PC-3 (cell line): Measurements from ENCODE around the gene SMAP1. TPM values are rescaled to one million over a fixed set of nuclear protein-coding genes. Genes with fewer than 3 reads are reported as not detected.

ENCODE experiments used
- ATAC-seq: fragments of 200-7000 bp; cut with Tn5 transposase; 2 replicates; pipeline ENCODE4 v1.9.1; 2020; ENCODE audit warnings: mild to moderate bottlenecking, moderate library complexity
- BruUV-seq: library from RNA; stranded (reverse); fragments of 400-500 nt; replicated peaks from 2 replicates; lab custom pipeline; 2021; lab: Mats Ljungman, UMichigan
- CTCF ChIA-PET: fragments of 300-600 bp; sonication (Branson Sonifier 250); formaldehyde crosslinking; loops from one replicate; lab custom pipeline; 2022; ENCODE audit warnings: antibody characterized with exemption; lab: Charles Lee
- POLR2A ChIA-PET: fragments of 300-600 bp; sonication (Branson Sonifier 250); formaldehyde crosslinking; loops from one replicate; lab custom pipeline; 2022; ENCODE audit warnings: antibody characterized with exemption; ENCODE audit not compliant: unreplicated experiment; lab: Charles Lee
- DNase-seq: peaks from one replicate; pipeline ENCODE4 v3.0.0-alpha.2; 2015
- H2AFZ ChIP-seq: fragments of 300-600 bp; sonication (generic); 2 replicates; pipeline ENCODE4 v1.6.0; 2016; ENCODE audit warnings: antibody characterized with exemption, low read length
- H3F3A ChIP-seq: fragments of 300-600 bp; sonication (generic); one replicate; pipeline ENCODE4 v1.6.0; 2017; ENCODE audit warnings: antibody characterized with exemption, low read length, control low read depth, mild to moderate bottlenecking; ENCODE audit not compliant: unreplicated experiment
- H3K27ac ChIP-seq: fragments of 300-600 bp; sonication (generic); 2 replicates; pipeline ENCODE4 v1.5.1; 2016; ENCODE audit warnings: mild to moderate bottlenecking, low read length
- H3K27me3 ChIP-seq: fragments of 300-600 bp; sonication (generic); 2 replicates; pipeline ENCODE4 v1.6.1; 2016; ENCODE audit warnings: low read length, mixed read lengths
- H3K36me3 ChIP-seq: fragments of 300-600 bp; sonication (generic); 2 replicates; pipeline ENCODE4 v1.6.1; 2016; ENCODE audit warnings: low read depth, mixed run types, low read length, mixed read lengths
- H3K4me1 ChIP-seq: fragments of 300-600 bp; sonication (generic); 2 replicates; pipeline ENCODE4 v1.5.1; 2016; ENCODE audit warnings: low read length; ENCODE audit not compliant: insufficient read depth
- H3K4me2 ChIP-seq: fragments of 300-600 bp; sonication (generic); 2 replicates; pipeline ENCODE4 v1.6.0; 2016; ENCODE audit warnings: low read length
- H3K4me3 ChIP-seq: fragments of 300-600 bp; sonication (generic); 2 replicates; pipeline ENCODE4 v1.5.1; 2016; ENCODE audit warnings: mild to moderate bottlenecking, low read length, mixed read lengths
- H3K79me2 ChIP-seq: fragments of 300-600 bp; sonication (generic); 2 replicates; pipeline ENCODE4 v1.6.1; 2017; ENCODE audit warnings: low read length, mixed read lengths
- H3K9ac ChIP-seq: fragments of 300-600 bp; sonication (generic); 2 replicates; pipeline ENCODE4 v1.6.0; 2016; ENCODE audit warnings: mild to moderate bottlenecking, low read length
- H3K9me2 ChIP-seq: fragments of 300-600 bp; sonication (generic); replicated peaks from 2 replicates; pipeline ENCODE4 v1.6.1; 2016; ENCODE audit warnings: mixed run types, low read length, mixed read lengths
- H3K9me3 ChIP-seq: fragments of 300-600 bp; sonication (generic); 2 replicates; pipeline ENCODE4 v1.6.1; 2016; ENCODE audit warnings: low read length, mixed read lengths
- H4K20me1 ChIP-seq: fragments of 300-600 bp; sonication (generic); 2 replicates; pipeline ENCODE4 v1.6.1; 2016; ENCODE audit warnings: low read length, mixed read lengths
- CTCF ChIP-seq: fragments of 300-600 bp; sonication (generic); conservative IDR thresholded peaks from 2 replicates; pipeline ENCODE4 v1.5.1; 2017; ENCODE audit warnings: antibody characterized with exemption, low read depth, mild to moderate bottlenecking, low read length
- EZH2 ChIP-seq: fragments of 300-600 bp; sonication (generic); IDR thresholded peaks from one replicate; pipeline ENCODE4 v1.6.1; 2017; ENCODE audit warnings: antibody characterized with exemption, mild to moderate bottlenecking, low read length; ENCODE audit not compliant: unreplicated experiment
- EZH2phosphoT487 ChIP-seq: fragments of 300-600 bp; sonication (generic); IDR thresholded peaks from 2 replicates; pipeline ENCODE4 v1.6.1; 2018; ENCODE audit warnings: mild to moderate bottlenecking, antibody characterized with exemption, low read length, borderline replicate concordance
- intact Hi-C: fragments of 100-400 bp; cut with micrococcal nuclease; formaldehyde crosslinking; loops from 2 replicates; pipeline ENCODE4 v1.9.0; 2023
- total RNA-seq: library from RNA; depleted of rRNA; stranded (reverse); fragments of >200 nt; gene quantifications from 2 replicates; pipeline ENCODE4 v1.2.3, GENCODE V29; 2014

SMAP1 gene
- total RNA-seq, 1 experiment from 2014 or later = 15.7 TPM

DNA sequence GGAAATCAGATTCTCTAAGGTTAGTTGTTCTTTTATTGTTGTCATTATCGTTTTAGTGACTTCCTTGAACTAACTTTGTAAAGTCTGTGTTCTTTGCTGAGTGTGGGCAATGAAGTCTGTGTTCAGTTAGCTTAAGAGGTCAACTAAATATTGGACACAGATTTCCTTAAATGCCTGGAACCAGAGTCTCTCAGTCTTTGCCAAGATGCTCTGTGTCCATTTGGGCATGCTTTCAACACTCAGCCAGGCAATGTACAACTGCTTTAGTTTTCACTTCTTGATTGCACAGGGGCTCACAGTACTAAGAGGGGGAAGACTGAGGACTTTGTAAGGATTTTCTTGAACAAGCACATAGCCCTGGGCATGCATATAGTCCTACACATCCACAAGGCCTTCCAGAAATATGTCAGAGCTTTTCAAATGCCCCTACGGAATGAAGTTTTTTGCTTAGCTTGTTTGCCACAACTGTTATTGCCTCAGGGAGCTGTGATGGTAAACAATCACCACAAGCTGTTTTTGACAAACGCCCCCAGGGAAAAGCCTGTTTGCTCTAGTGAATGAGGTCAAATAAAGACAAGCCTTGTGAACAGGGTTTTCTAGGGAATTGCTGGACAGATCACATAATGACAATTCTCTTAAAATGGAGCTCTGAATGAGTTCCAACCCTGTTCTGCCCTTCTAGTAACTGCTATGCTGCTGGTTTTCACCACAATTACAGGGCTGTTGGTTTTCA, 206.7 kb downstream of the SMAP1 start:
- Histone ChIP-seq H3K27me3 (no peaks in the 10 kb centered on the region), H3K9me3 (0 out of 2 replicates have a peak, but pooled peaks cover 3% of the 10 kb centered on the region), H3K36me3 (no peaks in the 10 kb centered on the region), H3K4me2 (no peak overlapping the region), H3K9ac (no peak overlapping the region), H3F3A (no peaks in the 10 kb centered on the region), H3K4me1 (no peaks in the 10 kb centered on the region), H4K20me1 (no peaks in the 10 kb centered on the region), H3K79me2 (no peaks in the 10 kb centered on the region), H3K9me2 (no peaks in the 10 kb centered on the region), H3K27ac (no peak overlapping the region), H3K4me3 (no peak overlapping the region), H2AFZ (no peak overlapping the region)
- DNase-seq = no peak
- intact Hi-C loops = no loop called here
- CTCF ChIA-PET = interaction anchor here (0.8 kb wide), 1 partner anchor 10 kb away, joined by 3 read pairs; no protein-coding TSS in a partner anchor
- POLR2A ChIA-PET = interaction anchor here (0.7 kb wide), 1 partner anchor 11 kb away, joined by 3 read pairs; no protein-coding TSS in a partner anchor
- no peak for TF ChIP-seq EZH2phosphoT487
- TF ChIP-seq EZH2 = no peak
- no peak for TF ChIP-seq CTCF
- no peak for ATAC-seq
- no TSS peak for BruUV-seq

DNA sequence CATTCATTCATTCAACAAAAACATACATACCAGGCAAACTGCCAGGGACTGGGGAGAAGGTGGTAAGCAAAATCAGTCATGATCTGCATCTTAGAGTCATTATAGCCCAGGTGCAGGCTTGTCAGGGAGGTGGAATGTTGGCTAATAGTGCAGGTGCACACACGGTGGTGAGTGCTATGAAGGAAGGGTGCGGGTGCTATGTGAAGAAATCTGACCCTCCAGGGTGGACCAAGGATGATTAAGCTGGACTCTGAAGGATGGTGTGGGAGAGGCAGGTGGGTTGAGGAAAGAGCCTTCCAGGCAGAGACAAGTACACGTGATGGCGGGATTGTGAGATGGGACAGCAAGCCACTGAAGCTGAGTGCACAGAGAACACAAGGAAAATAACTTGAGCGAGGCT, 211.8 kb downstream of the SMAP1 start:
- no peak for DNase-seq
- no peak for TF ChIP-seq EZH2
- TF ChIP-seq EZH2phosphoT487 = no peak
- no peak for TF ChIP-seq CTCF
- BruUV-seq = no TSS peak
- ChIA-PET POLR2A (no interaction called here), CTCF (no interaction called here)
- ATAC-seq = no peak
- Histone ChIP-seq H3K4me1 (no peaks in the 10 kb centered on the region), H2AFZ (no peak overlapping the region), H3K4me3 (no peak overlapping the region), H3K79me2 (no peaks in the 10 kb centered on the region), H3K27me3 (no peaks in the 10 kb centered on the region), H3K9ac (no peak overlapping the region), H3K4me2 (no peak overlapping the region), H4K20me1 (no peaks in the 10 kb centered on the region), H3K9me3 (no peaks in the 10 kb centered on the region), H3F3A (no peaks in the 10 kb centered on the region), H3K27ac (no peak overlapping the region), H3K9me2 (no peaks in the 10 kb centered on the region), H3K36me3 (no peaks in the 10 kb centered on the region)
- intact Hi-C loops = no loop called here
